Ishikawa (cell line): Measurements from ENCODE around the gene HEBP2.

Experiments
- CEBPB ChIP-seq: IDR thresholded peaks from 2 replicates; pipeline ENCODE4 v1.6.1; 2012
- CREB1 ChIP-seq: IDR thresholded peaks from 2 replicates; pipeline ENCODE4 v1.6.1; 2012; ENCODE audit warnings: low read depth
- EGR1 ChIP-seq: IDR thresholded peaks from 2 replicates; pipeline ENCODE4 v1.6.1; 2012
- EP300 ChIP-seq: IDR thresholded peaks from 2 replicates; pipeline ENCODE4 v1.6.1; 2012; ENCODE audit warnings: borderline replicate concordance
- FOXM1 ChIP-seq: IDR thresholded peaks from 2 replicates; pipeline ENCODE4 v1.6.1; 2012; ENCODE audit warnings: low read depth, borderline replicate concordance
- MAX ChIP-seq: IDR thresholded peaks from 2 replicates; pipeline ENCODE4 v1.6.1; 2012
- NFIC ChIP-seq: IDR thresholded peaks from 2 replicates; pipeline ENCODE4 v1.6.1; 2012
- RAD21 ChIP-seq: IDR thresholded peaks from 2 replicates; pipeline ENCODE4 v1.6.1; 2012; ENCODE audit warnings: low read depth
- REST ChIP-seq: IDR thresholded peaks from 2 replicates; pipeline ENCODE4 v1.6.1; 2012; ENCODE audit warnings: low read depth, mild to moderate bottlenecking
- TAF1 ChIP-seq: IDR thresholded peaks from 2 replicates; pipeline ENCODE4 v1.6.1; 2012; ENCODE audit warnings: low read depth, mild to moderate bottlenecking
- TCF12 ChIP-seq: IDR thresholded peaks from 2 replicates; pipeline ENCODE4 v1.6.1; 2012; ENCODE audit warnings: low read depth
- TEAD4 ChIP-seq: IDR thresholded peaks from 2 replicates; pipeline ENCODE4 v1.6.1; 2012
- USF1 ChIP-seq: IDR thresholded peaks from 2 replicates; pipeline ENCODE4 v1.6.1; 2012
- YY1 ChIP-seq: IDR thresholded peaks from 2 replicates; pipeline ENCODE4 v1.6.1; 2012; ENCODE audit warnings: low read depth
- ZBTB7A ChIP-seq: IDR thresholded peaks from 2 replicates; pipeline ENCODE4 v1.6.1; 2012; ENCODE audit warnings: low read depth

Gene HEBP2

GRCh38 chr6:138371720-138372119, 32.3 kb upstream of the HEBP2 start:
- no peak for TF ChIP-seq CEBPB
- no peak for TF ChIP-seq YY1
- no peak for TF ChIP-seq NFIC
- TF ChIP-seq FOXM1: no peak
- TF ChIP-seq EP300: no peak
- no peak for TF ChIP-seq CREB1
- TF ChIP-seq ZBTB7A: no peak

DNA sequence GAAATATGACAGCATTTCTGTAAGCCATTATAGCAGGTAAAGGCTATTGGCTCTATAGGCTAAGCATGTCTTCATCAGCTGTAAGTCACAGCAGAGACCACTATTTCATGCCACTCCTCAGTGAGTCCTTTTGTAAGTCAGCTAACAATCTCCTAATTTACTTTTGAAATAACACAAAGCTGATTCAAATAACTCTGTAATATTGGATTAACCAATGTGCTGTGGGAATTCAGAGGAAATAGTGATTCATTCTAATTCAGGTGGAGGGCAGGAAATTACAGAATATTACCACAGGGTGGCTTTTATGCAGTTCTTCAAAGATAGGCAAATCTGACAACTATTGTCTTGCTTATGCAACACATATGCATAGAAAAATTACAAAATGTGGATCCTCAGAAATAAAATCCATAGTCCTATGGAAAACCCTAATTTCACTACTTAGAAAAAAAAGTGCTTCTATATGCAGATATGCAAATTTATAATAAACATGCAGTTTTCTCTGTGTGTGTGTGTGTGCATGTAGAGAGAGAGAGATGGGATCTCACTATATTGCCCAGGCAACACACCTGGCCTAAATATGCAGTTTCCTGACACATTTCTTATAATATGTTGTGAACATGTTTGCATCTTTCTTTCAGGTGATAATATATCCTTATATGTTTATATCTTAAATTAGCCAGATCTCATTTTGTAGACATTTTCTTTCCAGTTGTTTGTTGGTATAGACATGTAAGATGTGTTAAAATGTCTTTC, 31.1 kb upstream of the HEBP2 start:
- no peak for TF ChIP-seq ZBTB7A

- TF ChIP-seq FOXM1 (no peak), CEBPB (no peak), EP300 (no peak), NFIC (no peak), REST (no peak), EGR1 (no peak), CREB1 (no peak), TCF12 (no peak), MAX (no peak), USF1 (no peak), RAD21 (no peak)
Measured at GRCh38 chr6:138374230-138374629, 29.8 kb upstream of the HEBP2 start.

GRCh38 chr6:138374815-138375214, 29.2 kb upstream of the HEBP2 start:
- no peak for TF ChIP-seq REST
- no peak for TF ChIP-seq RAD21
- no peak for TF ChIP-seq TAF1
- TF ChIP-seq ZBTB7A: no peak
- no peak for TF ChIP-seq EP300
- no peak for TF ChIP-seq MAX
- no peak for TF ChIP-seq EGR1
- no peak for TF ChIP-seq TEAD4
- TF ChIP-seq TCF12: no peak
- TF ChIP-seq USF1: no peak
- TF ChIP-seq NFIC: no peak
- TF ChIP-seq YY1: no peak
- TF ChIP-seq CEBPB: no peak

- no peak for TF ChIP-seq TAF1
- no peak for TF ChIP-seq ZBTB7A
- no peak for TF ChIP-seq EP300
Measured at GRCh38 chr6:138377042-138377441, 27.0 kb upstream of the HEBP2 start.

DNA sequence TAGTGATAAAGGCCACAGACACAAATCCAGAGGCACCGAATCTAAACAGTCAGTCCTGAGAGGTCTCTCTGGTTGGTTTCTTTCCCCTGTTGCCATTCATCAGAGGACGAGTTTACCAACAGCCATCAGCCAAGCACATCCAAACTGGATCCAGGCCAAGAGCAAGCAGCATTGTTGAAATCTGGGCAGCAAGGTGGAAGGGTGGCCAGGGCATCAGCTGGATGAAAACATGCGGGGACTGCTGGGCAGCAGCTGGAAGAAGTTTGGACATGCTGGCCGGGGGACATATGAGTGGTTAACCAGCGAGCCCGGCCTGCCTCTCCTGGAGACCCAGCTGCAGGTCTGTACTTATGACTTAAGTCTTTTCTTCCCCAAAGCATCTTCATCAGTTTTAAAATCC, 26.2 kb upstream of the HEBP2 start, which contains the start of gene SMIM28:
Gene SMIM28, plus strand, starts transcription at position 62 of the 400 bp plus-strand sequence. Its CDS starts 168 bp downstream, at position 230.
- no peak for TF ChIP-seq EGR1
- TF ChIP-seq EP300: no peak
- no peak for TF ChIP-seq CEBPB
- TF ChIP-seq ZBTB7A: no peak
- TF ChIP-seq NFIC: no peak
- no peak for TF ChIP-seq TEAD4
- TF ChIP-seq TCF12: no peak
- no peak for TF ChIP-seq MAX
- no peak for TF ChIP-seq FOXM1
- no peak for TF ChIP-seq RAD21
- TF ChIP-seq REST: no peak
- no peak for TF ChIP-seq USF1
- no peak for TF ChIP-seq YY1
- TF ChIP-seq TAF1: no peak
- no peak for TF ChIP-seq CREB1
